Keratinocyte (primary cell): ENCODE data around the gene ID1.

Source experiments
- EZH2 ChIP-seq: IDR thresholded peaks from one replicate; pipeline ENCODE4 v1.6.1; 2012; ENCODE audit warnings: inconsistent platforms, mild to moderate bottlenecking, low read length, moderate library complexity
- TF ChIP-seq, protein P1 (sequence below), 3 experiments: IDR thresholded peaks in 1 of 3; conservative IDR thresholded peaks in 1 of 3; optimal IDR thresholded peaks in 1 of 3; 2 replicates in 2 of 3; 3 replicates in 1 of 3; pipeline versions ENCODE3 to v1.5.1; 2011; ENCODE audit warnings: low read length in 3 of 3, mild to moderate bottlenecking in 3 of 3, moderate library complexity in 2 of 3, control low read depth in 1 of 3, inconsistent platforms in 1 of 3; ENCODE audit not compliant: insufficient read depth in 2 of 3; ENCODE audit errors: extremely low read depth in 1 of 3

DNA sequence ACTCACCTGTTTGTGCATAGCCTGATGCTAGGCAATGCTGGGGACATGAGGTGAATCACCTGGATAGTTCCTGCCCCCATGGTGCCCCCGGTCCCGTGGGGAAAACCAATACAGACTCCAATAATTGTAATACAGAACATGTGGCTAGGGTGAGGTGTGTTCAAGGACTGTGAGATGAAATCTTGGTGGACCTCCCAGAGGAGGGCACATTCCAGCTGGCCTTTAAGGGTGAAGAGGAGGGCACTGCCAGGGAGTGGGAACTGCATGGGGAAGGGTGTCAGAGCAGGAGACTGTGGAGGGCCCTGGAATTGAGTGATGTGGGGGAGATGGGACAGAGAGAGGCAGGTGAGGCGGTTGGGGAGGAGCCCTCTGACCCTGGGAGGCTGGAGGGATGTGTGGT, 35.2 kb downstream of the ID1 start:
- TF ChIP-seq, protein P1, sequence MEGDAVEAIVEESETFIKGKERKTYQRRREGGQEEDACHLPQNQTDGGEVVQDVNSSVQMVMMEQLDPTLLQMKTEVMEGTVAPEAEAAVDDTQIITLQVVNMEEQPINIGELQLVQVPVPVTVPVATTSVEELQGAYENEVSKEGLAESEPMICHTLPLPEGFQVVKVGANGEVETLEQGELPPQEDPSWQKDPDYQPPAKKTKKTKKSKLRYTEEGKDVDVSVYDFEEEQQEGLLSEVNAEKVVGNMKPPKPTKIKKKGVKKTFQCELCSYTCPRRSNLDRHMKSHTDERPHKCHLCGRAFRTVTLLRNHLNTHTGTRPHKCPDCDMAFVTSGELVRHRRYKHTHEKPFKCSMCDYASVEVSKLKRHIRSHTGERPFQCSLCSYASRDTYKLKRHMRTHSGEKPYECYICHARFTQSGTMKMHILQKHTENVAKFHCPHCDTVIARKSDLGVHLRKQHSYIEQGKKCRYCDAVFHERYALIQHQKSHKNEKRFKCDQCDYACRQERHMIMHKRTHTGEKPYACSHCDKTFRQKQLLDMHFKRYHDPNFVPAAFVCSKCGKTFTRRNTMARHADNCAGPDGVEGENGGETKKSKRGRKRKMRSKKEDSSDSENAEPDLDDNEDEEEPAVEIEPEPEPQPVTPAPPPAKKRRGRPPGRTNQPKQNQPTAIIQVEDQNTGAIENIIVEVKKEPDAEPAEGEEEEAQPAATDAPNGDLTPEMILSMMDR (optimal IDR thresholded peaks at IDR 0.05 in 1 of 3, IDR thresholded peaks at IDR 0.05 in 1 of 3, conservative IDR thresholded peaks at IDR 0.05 in 1 of 3; ENCODE audit: extremely low read depth in 1 of 3, insufficient read depth in 2 of 3, low read length in 3 of 3), result no peak
- TF ChIP-seq EZH2, result no peak
